HepG2 (cell line): Measurements from ENCODE around the gene ZSWIM8. TPM values are rescaled to one million over a fixed set of nuclear protein-coding genes. Genes with fewer than 3 reads are reported as not detected.
A peak's percentile ranks its signal among the peaks of the same experiment; 100 is the strongest.

Experiments
- DNMT1 ChIP-seq: sonication (generic); formaldehyde crosslinking; IDR thresholded peaks from 2 replicates; pipeline ENCODE4 v1.5.1; 2020; ENCODE audit warnings: mild to moderate bottlenecking, missing genetic modification reagents
- HIVEP1 ChIP-seq: sonication (generic); formaldehyde crosslinking; IDR thresholded peaks from 2 replicates; pipeline ENCODE4 v1.4.0; 2020; ENCODE audit warnings: mild to moderate bottlenecking, missing genetic modification reagents
- HNRNPL ChIP-seq: fragments of 200-400 bp; formaldehyde crosslinking; IDR thresholded peaks from 2 replicates; pipeline ENCODE4 v1.6.1; 2017; ENCODE audit warnings: mild to moderate bottlenecking, low read depth, low read length
- IRF2 ChIP-seq: IDR thresholded peaks from 2 replicates; pipeline ENCODE4 v1.6.1; 2018; ENCODE audit warnings: missing genetic modification reagents, missing compliant biosample characterization
- MAF1 ChIP-seq: sonication (generic); formaldehyde crosslinking; IDR thresholded peaks from 2 replicates; pipeline ENCODE4 v1.5.0; 2020; ENCODE audit warnings: missing genetic modification reagents, borderline replicate concordance
- MLLT10 ChIP-seq: sonication (generic); formaldehyde crosslinking; IDR thresholded peaks from 2 replicates; pipeline ENCODE4 v1.4.0; 2020; ENCODE audit warnings: missing genetic modification reagents
- PLRG1 ChIP-seq: fragments of 450-650 bp; conservative IDR thresholded peaks from 2 replicates; pipeline ENCODE4 v1.6.1; 2016
- SATB2 ChIP-seq: sonication (generic); formaldehyde crosslinking; IDR thresholded peaks from 2 replicates; pipeline ENCODE4 v1.5.0; 2020; ENCODE audit warnings: missing genetic modification reagents
- SETDB1 ChIP-seq: sonication (generic); formaldehyde crosslinking; IDR thresholded peaks from 2 replicates; pipeline ENCODE4 v1.5.1; 2020; ENCODE audit warnings: missing genetic modification reagents, mild to moderate bottlenecking, borderline replicate concordance
- SP1 ChIP-seq, 2 experiments: fragments of 450-650 bp in 1 of 2; sonication (generic) in 1 of 2; formaldehyde crosslinking in 1 of 2; IDR thresholded peaks; 2 replicates each; pipeline versions ENCODE4 v1.4.0 to v1.6.1; 2016 to 2020; ENCODE audit warnings: missing genetic modification reagents in 1 of 2
- SP140L ChIP-seq: sonication (generic); formaldehyde crosslinking; IDR thresholded peaks from 2 replicates; pipeline ENCODE4 v1.4.0; 2020; ENCODE audit warnings: missing genetic modification reagents, borderline replicate concordance
- SRSF9 ChIP-seq: fragments of 200-400 bp; formaldehyde crosslinking; IDR thresholded peaks from 2 replicates; pipeline ENCODE4 v1.6.1; 2018; ENCODE audit warnings: borderline replicate concordance, mild to moderate bottlenecking, low read depth, low read length; ENCODE audit not compliant: insufficient read depth, poor library complexity, severe bottlenecking
- SSRP1 ChIP-seq: IDR thresholded peaks from 2 replicates; pipeline ENCODE4 v1.6.1; 2016; ENCODE audit warnings: control low read depth
- ZBTB8A ChIP-seq: sonication (generic); formaldehyde crosslinking; IDR thresholded peaks from 2 replicates; pipeline ENCODE4 v1.4.0; 2020; ENCODE audit warnings: mild to moderate bottlenecking, low read depth, missing genetic modification reagents, borderline replicate concordance
- ZNF160 ChIP-seq: sonication (generic); formaldehyde crosslinking; IDR thresholded peaks from 2 replicates; pipeline ENCODE4 v1.8.0; 2022; ENCODE audit warnings: mild to moderate bottlenecking, inconsistent platforms, missing genetic modification reagents
- ZNF432 ChIP-seq: sonication (generic); formaldehyde crosslinking; IDR thresholded peaks from 2 replicates; pipeline ENCODE4 v1.5.0; 2020; ENCODE audit warnings: missing genetic modification reagents, mild to moderate bottlenecking, borderline replicate concordance
- ZNF468 ChIP-seq: sonication (generic); formaldehyde crosslinking; IDR thresholded peaks from 2 replicates; pipeline ENCODE4 v1.8.0; 2022; ENCODE audit warnings: mild to moderate bottlenecking, moderate library complexity, missing genetic modification reagents
- ZNF563 ChIP-seq: sonication (generic); formaldehyde crosslinking; IDR thresholded peaks from 2 replicates; pipeline ENCODE4 v1.8.0; 2022; ENCODE audit warnings: mild to moderate bottlenecking, moderate library complexity, missing genetic modification reagents
- polyA plus RNA-seq, 8 experiments: library from polyadenylated mRNA; depleted of rRNA in 3 of 8; stranded (reverse) in 7 of 8; unstranded in 1 of 8; fragments of >200 nt; fragmentation: Illumina TruSeq in 4 of 8; extraction: Trizol in 4 of 8; gene quantifications; 2 replicates each; pipeline versions ENCODE4 v1.2.1 to v1.2.3, GENCODE V29; 2011 to 2016; ENCODE audit warnings: low read depth in 4 of 8, missing spikeins in 1 of 8, mixed read lengths in 1 of 8; ENCODE audit not compliant: insufficient read depth in 1 of 8
- total RNA-seq, 5 experiments: library from RNA; depleted of rRNA; stranded (reverse); fragments of >200 nt; fragmentation: Illumina TruSeq; extraction: Trizol; gene quantifications; 2 replicates each; pipeline ENCODE4 v1.2.3, GENCODE V29; 2016; ENCODE audit warnings: low read depth in 1 of 5
- TF ChIP-seq, protein P1 (sequence below): sonication (generic); formaldehyde crosslinking; IDR thresholded peaks from 2 replicates; pipeline ENCODE4 v1.4.0; 2020; ENCODE audit warnings: missing genetic modification reagents
- TF ChIP-seq, protein P2 (sequence below): sonication (generic); formaldehyde crosslinking; IDR thresholded peaks from 2 replicates; pipeline ENCODE4 v1.4.0; 2020; ENCODE audit warnings: missing genetic modification reagents, mild to moderate bottlenecking, borderline replicate concordance
- TF ChIP-seq, protein P3 (sequence below): IDR thresholded peaks from 2 replicates; pipeline ENCODE4 v1.6.1; 2016
- TF ChIP-seq, protein P4 (sequence below): sonication (generic); formaldehyde crosslinking; IDR thresholded peaks from 2 replicates; pipeline ENCODE4 v1.5.0; 2020; ENCODE audit warnings: missing genetic modification reagents

Gene ZSWIM8
- total and polyA plus RNA-seq, 2 of the 13 experiments (the other 11 are each of a cell fraction or from before 2014, with no cell fraction given), result 39.9 to 98.2 TPM

DNA sequence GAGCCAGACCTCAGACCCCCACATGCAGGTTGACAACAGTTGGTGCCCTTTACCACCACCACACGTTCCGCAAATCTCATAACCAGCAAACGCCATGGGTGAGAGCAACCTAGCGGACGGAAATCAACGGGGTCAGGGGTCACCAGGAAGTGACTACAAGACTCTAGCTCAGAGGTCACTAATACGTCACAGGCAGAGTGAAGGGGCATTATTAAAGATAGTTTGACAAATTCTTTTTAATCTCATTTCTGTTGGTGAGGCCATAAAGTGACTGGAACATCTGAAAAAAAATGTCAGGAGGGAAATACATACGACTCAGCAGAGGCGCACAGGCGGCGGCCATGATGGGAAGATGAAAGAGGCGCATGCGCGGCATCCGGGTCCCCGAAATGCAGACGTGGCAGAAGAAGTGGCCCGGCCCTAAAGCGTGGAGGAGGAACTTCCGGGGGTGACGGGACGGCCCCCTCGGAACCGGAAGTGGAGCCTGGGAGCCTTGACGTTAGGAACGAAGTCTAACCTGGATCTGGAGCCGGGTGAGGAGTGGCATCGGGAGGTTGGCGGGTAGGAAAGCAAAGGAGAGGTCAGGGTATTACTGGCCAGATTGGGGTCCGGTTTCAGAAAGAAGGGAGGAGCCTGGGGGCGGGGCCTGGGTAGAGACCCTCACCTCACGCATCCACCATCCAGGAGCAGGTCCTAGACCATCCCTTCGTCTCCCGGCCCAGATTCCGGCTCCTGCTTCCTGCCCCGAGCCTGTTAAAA, 41.3 kb upstream of the ZSWIM8 start, which contains the start of gene SEC24C (continued):
- TF ChIP-seq SETDB1 (CRISPR knock-in tag), result no peak
- TF ChIP-seq ZBTB8A (CRISPR knock-in tag), result no peak
- TF ChIP-seq DNMT1 (CRISPR knock-in tag), result no peak
- TF ChIP-seq, protein P1, sequence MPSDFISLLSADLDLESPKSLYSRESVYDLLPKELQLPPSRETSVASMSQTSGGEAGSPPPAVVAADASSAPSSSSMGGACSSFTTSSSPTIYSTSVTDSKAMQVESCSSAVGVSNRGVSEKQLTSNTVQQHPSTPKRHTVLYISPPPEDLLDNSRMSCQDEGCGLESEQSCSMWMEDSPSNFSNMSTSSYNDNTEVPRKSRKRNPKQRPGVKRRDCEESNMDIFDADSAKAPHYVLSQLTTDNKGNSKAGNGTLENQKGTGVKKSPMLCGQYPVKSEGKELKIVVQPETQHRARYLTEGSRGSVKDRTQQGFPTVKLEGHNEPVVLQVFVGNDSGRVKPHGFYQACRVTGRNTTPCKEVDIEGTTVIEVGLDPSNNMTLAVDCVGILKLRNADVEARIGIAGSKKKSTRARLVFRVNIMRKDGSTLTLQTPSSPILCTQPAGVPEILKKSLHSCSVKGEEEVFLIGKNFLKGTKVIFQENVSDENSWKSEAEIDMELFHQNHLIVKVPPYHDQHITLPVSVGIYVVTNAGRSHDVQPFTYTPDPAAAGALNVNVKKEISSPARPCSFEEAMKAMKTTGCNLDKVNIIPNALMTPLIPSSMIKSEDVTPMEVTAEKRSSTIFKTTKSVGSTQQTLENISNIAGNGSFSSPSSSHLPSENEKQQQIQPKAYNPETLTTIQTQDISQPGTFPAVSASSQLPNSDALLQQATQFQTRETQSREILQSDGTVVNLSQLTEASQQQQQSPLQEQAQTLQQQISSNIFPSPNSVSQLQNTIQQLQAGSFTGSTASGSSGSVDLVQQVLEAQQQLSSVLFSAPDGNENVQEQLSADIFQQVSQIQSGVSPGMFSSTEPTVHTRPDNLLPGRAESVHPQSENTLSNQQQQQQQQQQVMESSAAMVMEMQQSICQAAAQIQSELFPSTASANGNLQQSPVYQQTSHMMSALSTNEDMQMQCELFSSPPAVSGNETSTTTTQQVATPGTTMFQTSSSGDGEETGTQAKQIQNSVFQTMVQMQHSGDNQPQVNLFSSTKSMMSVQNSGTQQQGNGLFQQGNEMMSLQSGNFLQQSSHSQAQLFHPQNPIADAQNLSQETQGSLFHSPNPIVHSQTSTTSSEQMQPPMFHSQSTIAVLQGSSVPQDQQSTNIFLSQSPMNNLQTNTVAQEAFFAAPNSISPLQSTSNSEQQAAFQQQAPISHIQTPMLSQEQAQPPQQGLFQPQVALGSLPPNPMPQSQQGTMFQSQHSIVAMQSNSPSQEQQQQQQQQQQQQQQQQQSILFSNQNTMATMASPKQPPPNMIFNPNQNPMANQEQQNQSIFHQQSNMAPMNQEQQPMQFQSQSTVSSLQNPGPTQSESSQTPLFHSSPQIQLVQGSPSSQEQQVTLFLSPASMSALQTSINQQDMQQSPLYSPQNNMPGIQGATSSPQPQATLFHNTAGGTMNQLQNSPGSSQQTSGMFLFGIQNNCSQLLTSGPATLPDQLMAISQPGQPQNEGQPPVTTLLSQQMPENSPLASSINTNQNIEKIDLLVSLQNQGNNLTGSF, result no peak
- no peak for TF ChIP-seq PLRG1
- TF ChIP-seq, protein P2, sequence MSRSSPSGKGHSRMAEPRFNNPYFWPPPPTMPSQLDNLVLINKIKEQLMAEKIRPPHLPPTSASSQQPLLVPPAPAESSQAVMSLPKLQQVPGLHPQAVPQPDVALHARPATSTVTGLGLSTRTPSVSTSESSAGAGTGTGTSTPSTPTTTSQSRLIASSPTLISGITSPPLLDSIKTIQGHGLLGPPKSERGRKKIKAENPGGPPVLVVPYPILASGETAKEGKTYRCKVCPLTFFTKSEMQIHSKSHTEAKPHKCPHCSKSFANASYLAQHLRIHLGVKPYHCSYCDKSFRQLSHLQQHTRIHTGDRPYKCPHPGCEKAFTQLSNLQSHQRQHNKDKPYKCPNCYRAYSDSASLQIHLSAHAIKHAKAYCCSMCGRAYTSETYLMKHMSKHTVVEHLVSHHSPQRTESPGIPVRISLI (CRISPR knock-in tag), result peak; percentile 59; the same call in 1 of the 2 replicates
- no peak for TF ChIP-seq SP1 (IDR thresholded peaks at IDR 0.05)
- TF ChIP-seq SP1 (CRISPR knock-in tag; IDR thresholded peaks at IDR 0.05), result no peak; the same call in 1 of the 2 replicates
- TF ChIP-seq IRF2 (CRISPR knock-in tag), result peak; percentile 44
- TF ChIP-seq ZNF468 (CRISPR knock-in tag), result no peak
- no peak for TF ChIP-seq HNRNPL
- peak; percentile 61; the same call in 1 of the 2 replicates for TF ChIP-seq ZNF563 (CRISPR knock-in tag)
- TF ChIP-seq SRSF9, result no peak
- TF ChIP-seq ZNF432, result no peak
- TF ChIP-seq, protein P3, sequence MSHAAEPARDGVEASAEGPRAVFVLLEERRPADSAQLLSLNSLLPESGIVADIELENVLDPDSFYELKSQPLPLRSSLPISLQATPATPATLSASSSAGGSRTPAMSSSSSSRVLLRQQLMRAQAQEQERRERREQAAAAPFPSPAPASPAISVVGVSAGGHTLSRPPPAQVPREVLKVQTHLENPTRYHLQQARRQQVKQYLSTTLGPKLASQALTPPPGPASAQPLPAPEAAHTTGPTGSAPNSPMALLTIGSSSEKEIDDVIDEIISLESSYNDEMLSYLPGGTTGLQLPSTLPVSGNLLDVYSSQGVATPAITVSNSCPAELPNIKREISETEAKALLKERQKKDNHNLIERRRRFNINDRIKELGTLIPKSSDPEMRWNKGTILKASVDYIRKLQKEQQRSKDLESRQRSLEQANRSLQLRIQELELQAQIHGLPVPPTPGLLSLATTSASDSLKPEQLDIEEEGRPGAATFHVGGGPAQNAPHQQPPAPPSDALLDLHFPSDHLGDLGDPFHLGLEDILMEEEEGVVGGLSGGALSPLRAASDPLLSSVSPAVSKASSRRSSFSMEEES (CRISPR knock-in tag), result peak; percentile 62; the same call in 1 of the 2 replicates
- no peak for TF ChIP-seq SATB2 (CRISPR knock-in tag)
- TF ChIP-seq MAF1 (CRISPR knock-in tag), result no peak
- TF ChIP-seq, protein P4, sequence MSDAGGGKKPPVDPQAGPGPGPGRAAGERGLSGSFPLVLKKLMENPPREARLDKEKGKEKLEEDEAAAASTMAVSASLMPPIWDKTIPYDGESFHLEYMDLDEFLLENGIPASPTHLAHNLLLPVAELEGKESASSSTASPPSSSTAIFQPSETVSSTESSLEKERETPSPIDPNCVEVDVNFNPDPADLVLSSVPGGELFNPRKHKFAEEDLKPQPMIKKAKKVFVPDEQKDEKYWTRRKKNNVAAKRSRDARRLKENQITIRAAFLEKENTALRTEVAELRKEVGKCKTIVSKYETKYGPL (CRISPR knock-in tag), result no peak; the same call in 1 of the 2 replicates
- TF ChIP-seq SSRP1 (CRISPR knock-in tag), result 0 out of 2 replicates have a peak, but pooled peaks have one; percentile 26
- no peak for TF ChIP-seq HIVEP1 (CRISPR knock-in tag)
- TF ChIP-seq MLLT10 (CRISPR knock-in tag), result no peak
- TF ChIP-seq ZNF160, result peak; percentile 26; the same call in 1 of the 2 replicates
- TF ChIP-seq SP140L (CRISPR knock-in tag), result no peak
